ENCODE data around the gene EYA4.
A peak's percentile ranks its signal among the peaks of the same experiment; 100 is the strongest.

Gene EYA4

DNA sequence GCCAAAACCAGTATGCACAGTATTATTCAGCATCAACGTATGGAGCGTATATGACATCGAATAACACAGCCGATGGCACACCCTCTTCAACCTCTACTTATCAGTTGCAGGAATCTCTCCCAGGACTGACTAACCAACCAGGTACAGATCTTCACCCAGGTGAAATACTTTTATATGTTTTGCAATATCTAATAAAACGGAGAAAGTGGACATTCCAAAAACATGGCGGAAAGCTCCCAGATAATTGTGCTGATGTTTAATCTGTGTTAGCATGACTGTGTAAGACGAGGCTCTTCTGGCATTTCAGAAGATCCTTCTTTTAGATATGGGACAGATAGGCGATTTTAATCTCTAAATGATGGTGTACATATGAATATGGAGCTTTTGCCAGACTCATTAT is 227.4 kb downstream of the EYA4 start:
- no CpG with 5 or more reads among the region's 8 CpGs for WGBS (ENCODE audit: extremely low coverage, insufficient coverage, insufficient read length)
- H3K9me3 ChIP-seq (ENCODE audit: insufficient read depth, low read depth, low read length) = no peaks in the 10 kb centered on the region
- DNase-seq = peak; percentile 71 to 95

DNA sequence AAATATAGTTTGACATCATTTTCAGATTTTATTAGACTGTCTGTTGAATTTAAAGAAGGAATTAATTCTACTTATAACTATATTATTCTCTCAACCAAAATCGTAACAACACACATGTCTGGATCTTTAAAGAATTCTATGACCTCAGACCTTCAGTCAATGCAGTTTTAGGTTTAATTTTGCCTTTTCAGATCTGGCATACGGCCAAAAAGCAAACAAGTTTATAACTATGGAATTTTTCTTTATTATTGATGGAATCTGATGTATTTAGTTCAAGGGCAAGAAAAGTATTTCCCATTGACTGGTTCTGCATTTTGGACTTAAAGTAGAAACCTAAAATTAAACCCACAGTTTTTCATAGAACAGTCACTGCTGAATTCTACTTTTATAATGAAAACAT is 233.4 kb downstream of the EYA4 start:
- H3K14ac ChIP-seq (ENCODE audit: low read length) = no peak overlapping the region
- no peak overlapping the region for H3K27ac ChIP-seq (ENCODE audit: low read depth, low read length)
- H2AK5ac ChIP-seq (ENCODE audit: low read length) = no peak overlapping the region
- no peak overlapping the region for H3K4ac ChIP-seq (ENCODE audit: low read depth, low read length)
- DNase-seq = no peak
- no peak overlapping the region for H2BK12ac ChIP-seq (ENCODE audit: low read length)
- no peak overlapping the region for H2BK120ac ChIP-seq (ENCODE audit: insufficient read depth, low read length, poor library complexity)
- no peak overlapping the region for H3K9ac ChIP-seq (ENCODE audit: low read length)
- H2BK5ac ChIP-seq (ENCODE audit: low read depth, low read length, poor library complexity) = no peak overlapping the region
- H3K27me3 ChIP-seq (ENCODE audit: insufficient read depth, low read length) = no peaks in the 10 kb centered on the region
- H2AFZ ChIP-seq (ENCODE audit: insufficient read depth, low read length, poor library complexity) = no peak overlapping the region
- H3K36me3 ChIP-seq (ENCODE audit: control insufficient read depth in 1 of 2, insufficient read depth in 2 of 2, low read length in 2 of 2) = no peaks in the 10 kb centered on the region
- H3K9me3 ChIP-seq (ENCODE audit: insufficient read depth, low read depth, low read length) = no peaks in the 10 kb centered on the region
- WGBS (ENCODE audit: extremely low coverage, insufficient coverage, insufficient read length) = no CpG with 5 or more reads among the region's 2 CpGs
- no peak overlapping the region for H3K4me3 ChIP-seq (ENCODE audit: low read depth, low read length)
- no peaks in the 10 kb centered on the region for H3K79me1 ChIP-seq (ENCODE audit: low read length)
- H3K4me1 ChIP-seq (ENCODE audit: control insufficient read depth in 1 of 2, insufficient read depth in 2 of 2, low read length in 2 of 2) = no peaks in the 10 kb centered on the region
- H4K8ac ChIP-seq (ENCODE audit: low read depth, low read length) = no peak overlapping the region
- no peak overlapping the region for H4K12ac ChIP-seq (ENCODE audit: low read depth, low read length)
- no peak overlapping the region for H4K91ac ChIP-seq (ENCODE audit: low read depth, low read length)
- H3K23ac ChIP-seq (ENCODE audit: low read length) = no peak overlapping the region
- no peak overlapping the region for H3K4me2 ChIP-seq (ENCODE audit: low read length)
- no peaks in the 10 kb centered on the region for H3K79me2 ChIP-seq (ENCODE audit: control insufficient read depth, insufficient read depth, low read length, poor library complexity)
- no peak overlapping the region for H3K18ac ChIP-seq (ENCODE audit: low read length)

More for the DNA sequence above, 227.4 kb downstream of the EYA4 start:
- no peaks in the 10 kb centered on the region for H3K79me1 ChIP-seq (ENCODE audit: low read length)
- H3K23ac ChIP-seq (ENCODE audit: low read length) = no peak overlapping the region
- no peak overlapping the region for H4K12ac ChIP-seq (ENCODE audit: low read depth, low read length)
- H3K18ac ChIP-seq (ENCODE audit: low read length) = no peak overlapping the region
- H2BK12ac ChIP-seq (ENCODE audit: low read length) = no peak overlapping the region
- no peak overlapping the region for H3K27ac ChIP-seq (ENCODE audit: low read depth, low read length)
- H3K4me2 ChIP-seq (ENCODE audit: low read length) = no peak overlapping the region
- no peak overlapping the region for H2AK5ac ChIP-seq (ENCODE audit: low read length)
- H3K79me2 ChIP-seq (ENCODE audit: control insufficient read depth, insufficient read depth, low read length, poor library complexity) = no peaks in the 10 kb centered on the region
- no peak overlapping the region for H4K91ac ChIP-seq (ENCODE audit: low read depth, low read length)
- no peak overlapping the region for H4K8ac ChIP-seq (ENCODE audit: low read depth, low read length)
- no peak overlapping the region for H2BK120ac ChIP-seq (ENCODE audit: insufficient read depth, low read length, poor library complexity)
- no peak overlapping the region for H3K4me3 ChIP-seq (ENCODE audit: low read depth, low read length)
- no peak overlapping the region for H2AFZ ChIP-seq (ENCODE audit: insufficient read depth, low read length, poor library complexity)
- H3K9ac ChIP-seq (ENCODE audit: low read length) = no peak overlapping the region
- no peaks in the 10 kb centered on the region for H3K4me1 ChIP-seq (ENCODE audit: control insufficient read depth in 1 of 2, insufficient read depth in 2 of 2, low read length in 2 of 2)
- no peak overlapping the region for H3K4ac ChIP-seq (ENCODE audit: low read depth, low read length)
- H3K14ac ChIP-seq (ENCODE audit: low read length) = no peak overlapping the region
- H3K27me3 ChIP-seq (ENCODE audit: insufficient read depth, low read length) = no peaks in the 10 kb centered on the region
- no peak overlapping the region for H2BK5ac ChIP-seq (ENCODE audit: low read depth, low read length, poor library complexity)
- H3K36me3 ChIP-seq (ENCODE audit: control insufficient read depth in 1 of 2, insufficient read depth in 2 of 2, low read length in 2 of 2) = no peaks in the 10 kb centered on the region

DNA sequence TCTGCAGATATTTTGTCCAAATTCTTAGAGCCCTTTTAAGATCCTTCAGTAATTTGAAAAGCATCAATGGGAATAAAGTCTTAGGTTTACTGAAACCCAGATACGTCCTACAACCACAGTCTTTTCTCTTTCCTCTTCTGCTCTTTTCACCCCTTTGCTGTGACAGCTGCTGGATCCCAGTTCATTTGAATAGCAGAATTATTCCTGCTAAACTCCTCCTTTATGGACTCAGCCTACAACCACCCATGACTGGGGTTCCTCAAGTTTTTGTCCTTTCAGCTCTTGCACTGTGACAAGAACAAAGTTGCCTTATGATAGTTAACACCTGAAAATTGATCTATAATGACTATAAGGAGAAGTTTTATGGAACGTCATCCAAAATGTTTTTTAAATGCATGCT is 237.5 kb downstream of the EYA4 start:
- no peak overlapping the region for H3K4ac ChIP-seq (ENCODE audit: low read depth, low read length)
- H4K8ac ChIP-seq (ENCODE audit: low read depth, low read length) = no peak overlapping the region
- H3K23ac ChIP-seq (ENCODE audit: low read length) = no peak overlapping the region
- no peak overlapping the region for H3K18ac ChIP-seq (ENCODE audit: low read length)
- no peaks in the 10 kb centered on the region for H3K9me3 ChIP-seq (ENCODE audit: insufficient read depth, low read depth, low read length)
- H4K12ac ChIP-seq (ENCODE audit: low read depth, low read length) = no peak overlapping the region
- no peak overlapping the region for H2AK5ac ChIP-seq (ENCODE audit: low read length)
- H3K4me1 ChIP-seq (ENCODE audit: control insufficient read depth in 1 of 2, insufficient read depth in 2 of 2, low read length in 2 of 2) = no peaks in the 10 kb centered on the region
- H3K9ac ChIP-seq (ENCODE audit: low read length) = no peak overlapping the region
- H3K14ac ChIP-seq (ENCODE audit: low read length) = no peak overlapping the region
- no peak overlapping the region for H3K27ac ChIP-seq (ENCODE audit: low read depth, low read length)
- no CpG with 5 or more reads among the region's 2 CpGs for WGBS (ENCODE audit: extremely low coverage, insufficient coverage, insufficient read length)
- H2BK12ac ChIP-seq (ENCODE audit: low read length) = no peak overlapping the region
- no peak overlapping the region for H2BK5ac ChIP-seq (ENCODE audit: low read depth, low read length, poor library complexity)
- no peaks in the 10 kb centered on the region for H3K79me2 ChIP-seq (ENCODE audit: control insufficient read depth, insufficient read depth, low read length, poor library complexity)
- H3K79me1 ChIP-seq (ENCODE audit: low read length) = no peaks in the 10 kb centered on the region
- H3K4me3 ChIP-seq (ENCODE audit: low read depth, low read length) = no peak overlapping the region
- no peak overlapping the region for H4K91ac ChIP-seq (ENCODE audit: low read depth, low read length)
- DNase-seq = no peak
- H3K36me3 ChIP-seq (ENCODE audit: control insufficient read depth in 1 of 2, insufficient read depth in 2 of 2, low read length in 2 of 2) = no peaks in the 10 kb centered on the region
- no peak overlapping the region for H2AFZ ChIP-seq (ENCODE audit: insufficient read depth, low read length, poor library complexity)
- no peaks in the 10 kb centered on the region for H3K27me3 ChIP-seq (ENCODE audit: insufficient read depth, low read length)
- no peak overlapping the region for H3K4me2 ChIP-seq (ENCODE audit: low read length)
- no peak overlapping the region for H2BK120ac ChIP-seq (ENCODE audit: insufficient read depth, low read length, poor library complexity)

DNA sequence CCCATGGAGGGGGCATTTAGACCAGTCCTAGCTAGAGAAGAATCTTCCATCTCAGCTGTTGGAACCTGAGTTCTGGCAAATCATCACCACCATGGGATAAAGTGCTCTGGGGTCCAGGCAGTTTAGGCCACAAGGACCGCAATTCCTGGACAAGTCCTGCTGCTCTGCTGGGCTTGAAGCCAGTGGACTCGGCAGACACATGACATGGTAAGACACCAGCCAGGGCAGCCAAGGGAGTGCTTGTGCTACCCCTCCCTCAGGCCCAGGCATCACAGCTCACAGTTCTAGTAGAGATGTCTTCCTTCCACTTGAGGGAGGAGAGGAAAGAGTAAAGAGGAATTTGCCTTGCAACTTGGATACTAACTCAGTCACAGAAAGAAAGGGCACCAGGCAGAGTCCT is 246.0 kb downstream of the EYA4 start:
- Histone ChIP-seq H2BK12ac (ENCODE audit: low read length) (no peak overlapping the region), H4K8ac (ENCODE audit: low read depth, low read length) (no peak overlapping the region), H3K9ac (ENCODE audit: low read length) (no peak overlapping the region), H3K18ac (ENCODE audit: low read length) (no peak overlapping the region), H2AFZ (ENCODE audit: insufficient read depth, low read length, poor library complexity) (no peak overlapping the region), H4K12ac (ENCODE audit: low read depth, low read length) (no peak overlapping the region), H3K23ac (ENCODE audit: low read length) (no peak overlapping the region), H3K4me1 (ENCODE audit: control insufficient read depth in 1 of 2, insufficient read depth in 2 of 2, low read length in 2 of 2) (no peaks in the 10 kb centered on the region), H3K9me3 (ENCODE audit: insufficient read depth, low read depth, low read length) (no peaks in the 10 kb centered on the region), H3K79me2 (ENCODE audit: control insufficient read depth, insufficient read depth, low read length, poor library complexity) (no peaks in the 10 kb centered on the region), H3K4ac (ENCODE audit: low read depth, low read length) (no peak overlapping the region), H3K36me3 (ENCODE audit: control insufficient read depth in 1 of 2, insufficient read depth in 2 of 2, low read length in 2 of 2) (no peaks in the 10 kb centered on the region), H3K27me3 (ENCODE audit: insufficient read depth, low read length) (no peaks in the 10 kb centered on the region), H4K91ac (ENCODE audit: low read depth, low read length) (no peak overlapping the region), H2BK5ac (ENCODE audit: low read depth, low read length, poor library complexity) (no peak overlapping the region), H2AK5ac (ENCODE audit: low read length) (no peak overlapping the region), H3K27ac (ENCODE audit: low read depth, low read length) (no peak overlapping the region), H3K14ac (ENCODE audit: low read length) (no peak overlapping the region), H2BK120ac (ENCODE audit: insufficient read depth, low read length, poor library complexity) (no peak overlapping the region), H3K79me1 (ENCODE audit: low read length) (no peaks in the 10 kb centered on the region), H3K4me3 (ENCODE audit: low read depth, low read length) (no peak overlapping the region), H3K4me2 (ENCODE audit: low read length) (no peak overlapping the region)
- DNase-seq = no peak
- WGBS (ENCODE audit: extremely low coverage, insufficient coverage, insufficient read length) = no CpG with 5 or more reads among the region's 2 CpGs
